NCI-H2107 (cell line): ENCODE results near the gene TECTA.
A peak's percentile ranks its signal among the peaks of the same experiment; 100 is the strongest.
"Not testable (repeated sequence)": the region's sequence is repeated elsewhere in the genome, so short reads cannot be mapped to it uniquely, and the experiment has no call there.

ENCODE experiments used
- DNase-seq: peaks from one replicate; lab custom pipeline; 2025; lab: John Stamatoyannopoulos, UW

TECTA gene

DNA sequence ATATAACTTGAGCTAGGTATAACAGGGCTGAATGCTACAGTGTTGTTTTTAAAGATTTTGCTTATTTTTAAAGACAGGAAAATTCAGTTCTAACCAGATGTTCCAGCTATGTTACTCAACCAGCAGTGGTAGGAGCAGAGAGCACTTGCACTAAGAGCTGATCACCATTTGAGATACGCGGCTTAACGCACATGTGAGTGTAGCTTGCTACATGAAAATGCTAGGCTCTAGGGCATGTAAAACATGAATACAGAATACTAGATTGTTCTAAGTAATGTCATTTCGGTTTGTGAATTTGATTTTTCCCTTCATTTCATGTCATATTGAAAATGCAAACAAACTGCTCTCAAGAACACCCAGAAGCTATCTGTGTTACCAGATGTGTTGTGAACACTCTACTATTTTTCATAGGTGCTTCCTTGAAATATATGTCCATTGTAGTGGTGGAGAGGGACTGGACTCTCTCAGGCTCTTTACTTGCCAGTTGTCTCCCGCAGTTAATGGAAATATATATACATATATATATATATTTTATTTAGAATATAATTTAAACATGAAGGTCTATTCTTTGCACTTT is 10.8 kb upstream of the TECTA start:
- no peak for DNase-seq

DNA sequence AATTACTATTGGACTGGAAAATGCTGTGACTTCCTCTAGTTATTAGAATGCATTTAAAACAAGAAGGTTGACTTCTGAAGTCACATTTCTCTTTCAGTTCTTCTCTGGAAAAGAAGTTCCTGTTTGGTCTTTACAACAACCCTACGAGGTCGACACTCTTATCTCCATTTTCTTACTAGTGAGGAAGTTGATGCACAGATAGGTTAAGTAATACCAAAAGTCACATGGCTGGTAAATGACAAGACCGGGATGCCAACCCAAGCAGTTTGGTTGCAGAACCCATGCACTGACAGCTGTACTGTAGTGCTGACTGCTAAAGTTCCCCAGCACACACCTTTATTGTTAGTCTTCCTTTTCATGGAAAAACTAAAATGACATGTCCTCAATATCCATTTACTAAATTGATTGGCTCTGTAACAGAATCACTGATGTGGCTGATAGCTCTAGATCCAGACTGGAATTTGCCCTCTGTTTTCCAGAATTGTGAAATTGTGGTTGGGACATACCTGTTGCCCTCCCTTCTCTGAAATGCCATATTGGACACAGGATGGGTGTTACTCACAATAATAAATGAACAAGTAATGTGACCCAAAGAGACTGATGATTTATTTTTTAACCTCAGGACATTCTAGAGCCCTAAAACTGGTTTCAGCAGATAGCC is 9.4 kb upstream of the TECTA start:
- DNase-seq: no peak

DNA sequence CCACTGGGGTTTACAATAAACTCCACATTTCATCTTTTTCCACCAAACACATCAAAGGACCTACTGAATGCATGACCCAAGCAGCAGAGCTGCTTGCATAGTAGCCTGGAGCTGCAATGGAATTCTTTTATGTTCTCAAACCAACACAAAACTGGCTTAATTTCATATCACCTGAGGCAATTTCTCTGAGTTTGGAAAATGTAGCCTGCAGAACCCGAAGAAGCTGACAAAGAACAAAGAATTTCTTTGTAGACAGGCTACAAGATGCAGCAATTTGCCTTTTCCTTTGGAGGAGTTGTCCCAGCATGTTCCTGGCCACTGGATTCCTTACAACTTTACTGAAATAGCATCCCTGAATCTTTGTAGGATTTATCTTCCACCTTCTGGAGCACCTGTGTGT is 5.5 kb upstream of the TECTA start:
- no peak for DNase-seq

DNA sequence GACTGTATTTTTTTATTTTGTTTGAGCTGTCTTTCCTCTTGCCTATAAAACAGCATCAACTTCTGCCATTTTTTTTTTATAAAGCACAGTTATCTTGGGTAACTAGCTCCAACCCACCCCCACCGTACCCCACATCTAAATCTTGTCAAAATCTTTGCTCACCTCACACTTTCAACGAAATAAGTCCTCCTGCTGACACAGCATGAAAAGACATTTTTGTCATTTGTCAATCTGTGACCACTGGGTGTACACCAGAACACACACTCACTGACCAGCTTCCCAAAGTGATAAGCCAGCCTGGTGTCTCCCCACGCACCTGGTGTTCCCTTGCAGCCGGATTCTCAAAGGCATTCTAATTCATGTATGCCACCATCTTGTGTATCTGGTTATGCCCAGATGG is 1.7 kb upstream of the TECTA start:
- DNase-seq: no peak

DNA sequence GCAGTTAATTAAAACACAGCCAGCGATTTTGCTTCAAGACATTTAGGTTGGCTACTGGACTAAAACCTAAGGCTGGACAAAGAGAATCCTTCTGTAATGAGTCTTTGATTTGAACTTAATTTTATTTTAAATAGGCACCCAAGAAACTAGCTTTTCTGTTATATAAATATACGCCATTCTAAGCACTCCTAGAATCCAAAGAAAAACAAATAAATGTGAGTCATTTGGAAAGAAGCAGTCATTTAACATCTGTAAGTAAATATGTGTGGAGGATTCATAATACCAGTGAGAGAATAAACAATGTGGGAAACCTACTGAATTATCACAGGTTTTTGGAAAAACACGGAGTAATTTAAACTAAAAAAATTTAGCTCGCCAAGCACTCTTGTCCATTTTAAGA is 1.2 kb upstream of the TECTA start:
- no peak for DNase-seq

DNA sequence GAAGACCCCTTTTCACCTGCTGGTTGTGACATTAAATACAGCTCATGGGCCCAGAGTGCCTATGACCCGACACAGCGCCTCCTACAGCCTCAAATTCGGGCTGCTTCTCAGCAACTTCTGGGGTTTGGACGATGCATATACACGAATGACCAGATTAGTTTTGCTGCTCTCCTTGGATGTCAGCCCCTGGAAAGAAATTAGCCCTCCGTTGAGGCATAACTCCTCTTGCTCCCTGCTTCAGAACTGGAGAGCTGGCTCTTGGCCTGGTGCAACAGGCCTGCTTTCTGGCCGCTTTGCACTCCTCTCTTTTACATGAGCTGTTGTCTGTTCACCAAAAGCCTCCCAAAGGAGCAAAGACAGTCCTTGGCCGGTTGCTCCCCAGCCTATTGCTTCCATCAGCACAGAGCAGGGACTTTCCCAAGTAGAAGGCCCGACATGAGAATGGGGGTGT is 3.3 kb downstream of the TECTA start:
- DNase-seq: no peak

DNA sequence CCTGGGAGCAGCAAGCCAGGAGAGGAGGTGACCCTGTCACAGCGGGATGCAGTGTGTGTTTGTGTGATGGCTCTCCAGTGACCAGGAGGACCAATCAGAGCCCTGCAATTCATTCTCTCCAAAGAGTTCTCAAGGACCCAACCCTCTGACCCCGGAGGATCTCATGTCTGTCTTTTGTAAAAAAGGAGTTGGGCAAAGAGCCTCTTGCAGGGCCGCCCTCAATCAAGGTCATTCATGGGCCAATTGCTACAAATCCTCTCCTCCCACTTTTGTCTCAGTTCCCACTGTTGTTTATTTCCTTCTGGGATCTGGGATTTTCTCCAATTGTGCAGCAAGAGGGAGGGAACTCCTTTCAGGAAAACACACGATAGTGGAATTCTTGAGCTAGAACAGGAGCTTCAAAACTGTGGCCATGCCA is 4.0 kb downstream of the TECTA start:
- no peak for DNase-seq

DNA sequence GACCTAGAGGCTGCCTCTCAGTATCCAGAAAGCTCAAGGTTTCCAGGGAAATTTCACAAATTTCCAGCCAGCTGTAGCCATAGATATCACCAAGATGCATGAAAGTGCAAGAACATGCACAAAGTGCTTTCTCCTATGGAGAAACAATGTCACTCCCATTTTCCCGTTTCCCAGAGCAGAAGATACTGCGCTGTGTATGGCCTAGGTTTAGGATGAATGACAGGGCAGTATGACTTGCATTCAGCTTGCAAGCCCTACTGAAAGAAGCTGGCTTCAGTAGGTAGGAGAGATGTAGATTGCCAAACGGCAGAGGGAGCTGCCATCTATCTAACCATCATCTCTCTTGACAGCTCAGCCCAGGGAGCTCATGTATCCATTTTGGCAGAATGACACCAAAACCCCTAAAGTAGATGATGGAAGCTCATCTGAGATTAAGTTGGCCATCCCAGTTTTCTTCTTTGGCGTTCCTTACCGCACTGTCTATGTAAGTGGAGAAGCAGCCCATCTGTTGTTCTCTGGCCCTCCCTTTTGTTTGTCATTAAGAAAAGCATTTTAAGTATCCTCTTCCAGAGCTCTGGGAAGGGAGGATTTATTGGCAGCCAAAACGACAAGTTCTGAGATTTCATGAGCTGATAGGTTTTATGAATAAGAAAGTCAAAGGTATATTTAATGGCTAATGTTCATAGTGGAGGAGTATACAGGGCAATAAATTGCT is 4.6 kb downstream of the TECTA start:
- DNase-seq: no peak

DNA sequence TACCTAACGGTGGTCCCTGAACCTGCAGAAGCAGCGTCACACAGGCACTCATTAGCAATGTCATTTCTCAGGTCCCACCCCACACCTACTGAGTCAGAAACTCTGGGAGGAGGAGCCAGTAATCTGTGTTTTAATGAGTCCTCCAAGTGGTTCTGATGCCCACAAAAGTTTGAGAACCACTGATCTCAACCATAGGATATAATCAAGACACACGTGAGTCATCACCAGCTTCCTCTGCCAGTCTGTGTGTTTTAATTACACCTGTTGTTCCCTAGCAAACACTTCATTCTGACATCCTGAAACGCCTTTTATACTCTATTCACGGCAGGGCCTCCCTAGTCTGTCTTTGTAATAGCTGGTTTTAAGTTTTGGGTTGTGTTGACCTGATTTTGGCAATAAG is 5.8 kb downstream of the TECTA start:
- no peak for DNase-seq

DNA sequence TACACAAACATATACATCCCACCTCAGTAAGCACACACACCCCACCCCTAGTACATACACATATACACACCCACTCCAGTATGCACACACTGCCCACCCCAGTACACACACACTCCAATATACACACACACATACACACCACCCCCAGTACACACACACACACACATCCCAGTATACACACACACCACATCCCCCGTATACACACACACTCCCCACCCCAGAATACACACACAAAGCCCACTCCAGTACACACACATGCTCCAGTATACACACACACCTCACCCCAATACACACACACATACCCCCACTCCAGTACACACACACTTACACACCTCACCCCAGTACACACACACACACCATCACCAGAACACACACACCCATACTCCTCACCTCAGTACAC is 7.4 kb downstream of the TECTA start:
- DNase-seq: no peak

DNA sequence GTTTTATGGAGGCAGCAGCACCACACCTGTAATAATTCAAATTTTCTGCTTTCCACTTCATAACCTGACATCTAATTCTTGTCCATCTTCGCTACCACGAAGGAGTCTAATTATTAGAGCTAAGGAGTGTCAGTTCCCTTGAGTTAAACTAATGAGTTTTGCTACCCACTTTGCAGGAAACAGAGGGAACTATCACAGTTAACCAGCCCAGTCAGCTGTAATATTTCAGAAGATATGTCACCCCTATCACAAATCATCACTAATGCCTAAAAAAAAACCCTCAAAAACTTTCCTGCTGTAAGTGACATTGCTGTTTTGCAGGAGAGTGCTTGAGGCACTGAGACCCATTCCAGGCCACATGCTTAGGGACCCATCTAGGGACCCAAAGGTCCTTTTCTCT is 8.4 kb downstream of the TECTA start:
- DNase-seq: no peak

DNA sequence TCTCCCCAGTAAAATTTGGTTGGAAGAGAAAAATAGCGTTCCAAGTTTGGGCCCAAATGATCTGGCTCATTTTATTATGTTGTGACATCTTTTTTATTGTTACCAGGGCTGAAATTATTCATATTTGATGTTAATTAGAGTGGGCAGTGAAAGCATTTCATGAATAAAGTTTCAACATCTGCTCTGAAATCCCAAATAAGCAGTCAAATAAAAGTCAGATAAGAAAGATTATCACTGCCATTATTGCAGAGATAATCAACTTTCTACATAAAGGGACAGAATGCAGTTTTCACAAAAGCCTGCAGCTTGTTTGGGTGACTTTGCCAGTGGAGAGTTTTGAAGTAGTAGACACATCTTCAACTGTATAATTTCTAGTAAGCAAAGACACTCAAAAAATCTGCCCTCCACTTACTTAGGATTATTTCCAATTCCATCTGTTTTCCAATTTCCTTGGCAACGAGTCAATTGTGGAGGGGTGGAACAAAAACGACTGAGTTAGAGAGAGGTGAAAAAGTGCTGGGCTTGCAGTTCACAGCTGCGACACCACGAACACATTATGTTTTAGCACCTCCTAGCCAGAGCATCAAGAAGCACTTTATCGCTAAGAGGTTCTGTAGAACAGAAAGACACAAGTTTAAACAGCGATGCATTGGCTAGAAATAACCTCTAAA is 9.0 kb downstream of the TECTA start:
- DNase-seq: no peak

DNA sequence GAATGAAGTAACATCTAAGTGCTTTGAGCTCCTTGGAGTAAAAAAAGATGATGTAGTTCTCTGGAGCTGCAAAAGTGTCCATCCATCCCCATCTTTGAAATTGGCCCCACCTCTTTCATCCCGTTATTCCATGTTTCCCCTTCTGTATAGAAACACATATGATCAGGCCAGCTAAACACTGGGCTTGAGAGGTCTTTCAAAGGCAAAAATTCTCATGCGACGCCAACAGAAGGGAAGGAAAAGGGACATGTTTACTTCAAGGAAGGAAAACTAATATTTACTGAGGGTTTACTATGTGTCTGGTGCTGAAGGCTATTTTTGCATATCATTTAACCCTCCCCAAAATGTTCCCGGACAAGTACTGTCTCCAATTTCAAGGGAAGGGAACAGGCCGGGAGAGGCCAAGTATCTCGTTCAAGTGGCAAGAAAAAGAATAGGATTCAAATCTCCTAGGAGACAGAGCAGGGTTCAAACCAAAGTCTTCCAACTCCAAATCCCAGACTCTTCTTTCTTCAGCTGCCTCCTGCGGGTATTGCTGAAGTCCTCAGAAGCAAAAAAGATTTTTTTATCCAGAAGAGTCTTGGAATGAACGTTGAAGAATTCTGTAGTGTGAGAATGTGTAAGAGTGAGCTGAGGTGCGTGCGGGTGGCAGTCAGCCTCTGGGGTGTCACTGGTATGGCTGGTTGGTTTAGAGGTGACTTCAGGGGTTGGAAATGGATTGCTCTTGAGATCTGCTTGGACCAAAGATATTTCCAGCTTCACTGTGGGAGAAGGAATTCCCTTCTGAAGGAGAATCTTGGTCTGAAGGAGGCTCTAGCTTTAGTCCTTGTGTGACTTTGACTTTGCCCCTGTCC is 10.1 kb downstream of the TECTA start:
- DNase-seq: no peak

DNA sequence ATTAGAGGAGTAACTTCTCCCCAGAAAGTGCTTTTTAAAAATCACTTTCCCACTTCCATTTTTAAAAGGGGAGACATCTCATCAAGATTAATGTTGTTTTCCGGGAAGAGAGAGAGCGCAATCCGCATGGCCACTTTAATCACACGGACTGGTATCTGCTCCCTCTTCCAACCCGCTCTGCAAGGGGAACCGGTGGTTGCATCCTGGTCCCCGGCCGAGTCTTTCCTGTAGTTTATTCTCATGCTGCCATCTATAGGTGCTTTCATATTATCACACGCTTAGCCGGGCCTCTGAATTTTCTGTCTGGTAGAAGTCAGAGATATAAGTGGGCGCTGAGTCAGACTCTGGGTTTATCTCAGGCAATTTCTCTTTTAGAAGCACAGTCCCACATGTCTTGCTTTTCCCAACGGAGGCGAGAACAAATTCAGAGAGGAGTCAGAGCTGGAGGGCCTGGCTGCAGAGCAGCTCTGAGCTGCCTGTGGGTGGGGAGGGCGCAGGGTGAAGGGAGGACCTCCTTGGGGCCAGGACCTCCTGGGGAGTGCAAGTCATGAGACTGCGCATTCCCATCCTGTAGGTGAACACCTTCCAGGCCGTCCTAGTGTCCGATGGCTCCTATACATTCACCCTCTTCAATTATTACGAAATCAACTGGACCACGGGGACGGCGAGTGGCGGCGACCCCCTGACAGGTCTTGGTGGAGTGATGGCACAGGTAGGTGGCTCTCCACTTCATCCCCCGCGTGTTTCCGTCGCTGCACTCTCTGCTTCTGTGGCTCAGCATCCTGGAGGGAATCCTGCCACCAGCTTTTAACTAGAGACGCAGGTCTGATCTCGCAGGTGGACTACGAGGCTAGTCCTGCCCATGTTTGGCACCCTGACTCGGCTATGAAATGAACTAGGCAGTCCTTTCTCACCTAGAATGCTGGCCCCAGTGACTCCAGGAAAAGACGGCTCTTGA is 11.7 kb downstream of the TECTA start:
- peak; percentile 69 for DNase-seq

DNA sequence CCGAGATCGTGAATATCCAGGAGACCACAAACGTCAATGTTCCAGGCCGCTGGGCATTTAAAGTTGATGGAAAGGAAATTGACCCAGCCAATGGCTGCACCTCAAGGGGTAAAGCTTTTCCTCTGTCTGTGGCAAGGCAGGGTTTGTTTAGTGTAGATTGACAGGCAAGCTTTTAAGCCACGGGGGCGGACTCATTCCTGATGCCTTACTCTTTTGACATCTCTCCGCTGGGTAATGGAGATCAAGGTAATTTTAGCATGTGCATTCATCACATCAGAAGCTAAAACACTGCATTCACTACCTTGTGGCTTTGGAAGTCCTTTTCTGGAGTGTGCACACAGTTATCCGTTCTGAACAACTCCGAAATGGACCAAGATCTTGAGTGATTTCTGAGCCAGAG is 12.6 kb downstream of the TECTA start:
- no peak for DNase-seq

DNA sequence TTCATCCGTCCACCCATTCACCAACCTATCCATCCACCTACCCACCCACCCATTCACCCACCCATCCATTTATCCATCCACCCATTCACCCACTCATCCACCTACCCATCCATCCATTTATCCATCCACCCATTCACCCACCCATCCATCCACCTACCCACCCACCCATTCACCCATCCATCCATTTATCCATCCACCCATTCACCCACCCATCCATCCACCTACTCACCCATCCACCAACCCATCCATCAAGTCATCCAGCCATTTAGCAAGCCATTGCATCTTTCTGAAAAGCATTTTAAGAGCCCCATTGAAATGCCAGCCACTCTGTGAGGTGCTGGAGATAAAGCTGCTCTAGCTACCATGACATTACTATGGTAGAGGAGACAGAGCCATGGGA is 14.0 kb downstream of the TECTA start:
- DNase-seq: not testable (repeated sequence)

DNA sequence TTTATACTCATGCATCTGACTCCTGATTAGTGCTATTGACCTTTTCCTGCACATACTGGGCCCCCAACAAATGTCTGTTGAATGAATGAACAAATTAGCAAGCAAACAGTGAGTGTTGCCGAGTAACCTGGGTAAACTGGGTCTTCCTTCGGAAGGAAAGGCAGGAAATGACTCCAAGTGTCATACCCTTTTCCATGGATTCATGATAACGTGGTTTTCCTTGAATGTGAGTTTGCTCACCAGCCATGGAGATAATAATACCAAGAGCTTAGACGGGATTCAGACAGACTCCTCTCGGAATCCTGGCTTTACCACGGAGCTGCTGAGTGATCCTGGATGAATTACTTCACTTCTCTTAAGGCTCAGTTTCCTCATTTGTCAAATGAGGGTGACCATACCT is 16.7 kb downstream of the TECTA start:
- DNase-seq: no peak

DNA sequence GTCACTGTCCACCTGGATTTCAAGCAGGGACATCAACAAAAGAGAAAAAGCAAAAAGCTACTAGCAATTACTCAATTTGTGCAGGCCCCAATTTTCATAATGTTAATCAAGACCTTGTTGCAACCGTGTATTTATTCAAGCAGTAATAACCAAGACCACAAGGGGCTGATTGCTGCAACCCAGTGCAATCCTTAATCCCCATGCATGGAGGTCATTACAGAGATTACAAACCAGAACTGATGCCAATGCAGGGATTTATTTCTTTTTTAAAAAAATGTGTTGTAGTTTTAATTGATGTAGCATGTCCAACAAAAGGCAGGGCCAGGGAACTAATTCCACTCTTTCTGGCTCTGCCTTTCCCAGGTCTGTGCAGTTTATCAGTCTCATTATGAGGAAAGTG is 18.4 kb downstream of the TECTA start:
- DNase-seq: no peak

DNA sequence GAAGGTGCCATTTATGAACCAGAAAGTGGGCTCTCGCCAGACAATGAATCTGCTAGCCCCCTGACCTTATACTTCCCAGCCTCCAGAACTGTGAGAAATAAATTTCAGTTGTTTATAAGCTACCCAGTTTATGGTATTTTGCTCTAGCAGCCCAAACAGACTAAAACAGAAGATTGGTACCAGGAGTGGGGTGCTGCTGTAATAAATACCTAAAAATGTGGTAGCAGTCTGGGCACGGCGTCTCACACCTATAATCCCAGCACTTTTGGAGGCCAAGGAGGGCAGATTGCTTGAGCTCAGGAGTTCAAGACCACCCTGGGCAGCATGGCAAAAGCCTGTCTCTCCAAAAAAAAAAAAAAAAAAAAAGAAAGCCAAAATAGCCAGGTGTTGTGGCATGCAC is 21.3 kb downstream of the TECTA start:
- no peak for DNase-seq

DNA sequence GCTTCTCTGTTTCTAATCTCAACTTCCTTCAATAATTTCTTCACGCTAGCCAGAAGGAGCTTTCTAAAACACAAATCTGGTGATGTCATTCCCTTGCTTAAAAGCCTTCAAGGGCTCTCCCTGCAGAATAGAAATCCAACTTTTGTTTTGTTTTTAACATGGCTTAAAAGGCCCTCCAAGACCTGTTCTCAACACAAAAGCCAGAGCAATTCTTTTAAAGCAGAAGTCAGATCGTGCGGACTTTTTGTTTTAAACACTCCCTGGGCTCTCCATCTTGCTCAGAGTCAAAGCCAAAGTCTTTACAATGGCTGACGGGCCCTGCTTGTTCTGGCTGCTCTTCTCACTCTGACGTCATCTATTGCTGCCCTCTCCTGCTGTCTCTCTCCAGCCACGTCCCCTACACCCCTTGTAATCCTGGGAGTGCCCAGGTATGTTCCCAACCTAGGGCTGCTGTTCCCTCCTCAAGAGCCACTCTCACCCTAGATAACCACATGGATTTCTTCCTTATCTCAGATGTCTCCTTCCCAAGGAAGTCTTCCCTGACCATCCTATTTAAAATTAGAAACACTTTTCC is 22.5 kb downstream of the TECTA start:
- DNase-seq: no peak

DNA sequence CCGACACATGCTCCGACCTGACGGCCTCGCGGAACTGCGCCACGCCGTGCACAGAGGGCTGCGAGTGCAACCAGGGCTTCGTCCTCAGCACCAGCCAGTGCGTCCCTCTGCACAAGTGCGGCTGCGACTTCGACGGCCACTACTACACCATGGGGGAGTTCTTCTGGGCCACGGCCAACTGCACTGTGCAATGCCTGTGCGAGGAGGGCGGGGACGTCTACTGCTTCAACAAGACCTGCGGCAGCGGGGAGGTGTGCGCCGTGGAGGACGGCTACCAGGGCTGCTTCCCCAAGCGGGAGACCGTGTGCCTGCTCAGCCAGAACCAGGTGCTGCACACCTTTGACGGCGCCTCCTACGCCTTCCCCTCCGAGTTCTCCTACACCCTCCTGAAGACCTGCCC is 26.8 kb downstream of the TECTA start:
- no peak for DNase-seq
